ENCODE results near the gene OCA2.
"Not testable (repeated sequence)": the region's sequence is repeated elsewhere in the genome, so short reads cannot be mapped to it uniquely, and the experiment has no call there.

Gene OCA2

GRCh38 chr15:28023422-28023821 lies 75.7 kb downstream of the OCA2 start:
- DNase-seq (ENCODE audit: low read depth), result no peak

DNA sequence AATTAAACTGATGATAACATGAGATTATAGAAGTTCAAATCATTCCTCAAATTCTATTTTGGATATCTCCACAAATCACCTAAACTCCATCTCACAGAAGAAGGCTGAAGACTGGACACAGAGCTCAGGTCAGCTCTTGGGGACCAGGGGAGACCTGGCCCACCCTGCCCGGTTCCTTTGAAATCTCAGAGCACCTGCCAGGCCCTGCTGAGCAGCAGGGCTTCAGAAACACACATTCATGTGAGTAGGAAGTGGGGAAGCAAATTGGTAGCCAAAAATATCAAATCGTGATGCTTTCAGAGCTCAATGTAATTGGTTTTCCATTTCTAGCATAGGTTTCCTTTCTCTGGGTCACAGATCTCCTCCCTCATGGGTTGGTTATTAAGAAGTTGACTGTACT lies 76.2 kb downstream of the OCA2 start:
- DNase-seq (ENCODE audit: low read depth), result no peak

DNA sequence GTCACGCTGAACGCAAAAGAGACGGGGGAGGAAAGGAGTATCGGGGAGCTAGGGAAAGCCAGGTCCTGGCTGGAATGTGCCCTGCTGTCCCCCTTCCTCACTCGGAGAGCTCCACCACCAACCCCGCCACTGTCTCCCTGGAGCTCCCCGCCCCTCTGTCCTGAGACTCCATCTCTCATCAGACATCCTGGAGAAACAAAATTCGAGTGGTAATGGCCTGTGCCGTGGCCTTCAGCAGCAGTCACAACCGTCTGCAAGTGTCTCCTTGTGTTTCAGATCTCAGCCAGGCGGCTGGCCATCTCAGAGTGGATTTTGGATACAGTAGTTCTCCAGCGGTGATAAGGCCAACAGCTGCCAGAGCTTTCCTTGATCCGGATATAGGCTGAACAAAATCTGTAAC lies 76.9 kb downstream of the OCA2 start:
- no peak for DNase-seq (ENCODE audit: low read depth)

GRCh38 chr15:28021281-28022039 lies 77.7 kb downstream of the OCA2 start:
- DNase-seq (ENCODE audit: low read depth), result peak; percentile 0

GRCh38 chr15:28020644-28021043 lies 78.5 kb downstream of the OCA2 start:
- DNase-seq (ENCODE audit: low read depth), result no peak

DNA sequence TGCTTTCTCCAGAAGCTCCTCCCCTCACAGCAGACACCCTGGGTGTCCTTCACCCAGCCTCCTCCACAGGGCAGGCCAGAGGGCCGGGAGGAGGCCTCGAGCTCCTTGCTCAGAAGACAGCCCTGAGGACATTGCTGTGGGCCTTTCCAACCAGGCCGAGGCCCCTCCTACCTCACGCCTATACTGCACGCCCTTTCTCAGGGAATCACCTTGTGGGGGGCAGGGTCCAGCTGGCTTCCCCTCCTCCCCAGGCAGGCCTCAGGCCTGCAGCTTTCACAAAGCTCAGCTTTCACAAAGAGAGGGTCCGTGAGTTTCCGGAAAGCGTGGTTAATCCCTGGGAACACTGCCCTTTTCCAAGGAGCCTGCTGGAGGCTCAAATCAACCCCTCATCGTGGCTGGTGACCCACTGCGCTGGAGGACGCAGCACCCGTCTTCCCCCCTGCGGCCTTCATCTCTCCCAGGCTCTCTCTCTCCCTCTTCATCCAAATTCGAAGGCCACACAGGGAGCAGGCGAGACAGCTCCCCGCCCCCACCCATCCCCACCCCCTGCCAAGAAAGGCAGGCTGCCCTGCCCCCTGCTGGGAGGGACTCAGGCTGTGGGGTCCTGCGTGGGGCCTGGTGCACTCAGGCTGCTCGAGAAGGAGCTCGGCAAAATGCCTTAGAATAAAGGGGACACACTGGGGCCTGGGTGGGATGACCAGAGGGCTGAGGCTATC lies 79.4 kb downstream of the OCA2 start:
- DNase-seq (ENCODE audit: low read depth), result no peak

DNA sequence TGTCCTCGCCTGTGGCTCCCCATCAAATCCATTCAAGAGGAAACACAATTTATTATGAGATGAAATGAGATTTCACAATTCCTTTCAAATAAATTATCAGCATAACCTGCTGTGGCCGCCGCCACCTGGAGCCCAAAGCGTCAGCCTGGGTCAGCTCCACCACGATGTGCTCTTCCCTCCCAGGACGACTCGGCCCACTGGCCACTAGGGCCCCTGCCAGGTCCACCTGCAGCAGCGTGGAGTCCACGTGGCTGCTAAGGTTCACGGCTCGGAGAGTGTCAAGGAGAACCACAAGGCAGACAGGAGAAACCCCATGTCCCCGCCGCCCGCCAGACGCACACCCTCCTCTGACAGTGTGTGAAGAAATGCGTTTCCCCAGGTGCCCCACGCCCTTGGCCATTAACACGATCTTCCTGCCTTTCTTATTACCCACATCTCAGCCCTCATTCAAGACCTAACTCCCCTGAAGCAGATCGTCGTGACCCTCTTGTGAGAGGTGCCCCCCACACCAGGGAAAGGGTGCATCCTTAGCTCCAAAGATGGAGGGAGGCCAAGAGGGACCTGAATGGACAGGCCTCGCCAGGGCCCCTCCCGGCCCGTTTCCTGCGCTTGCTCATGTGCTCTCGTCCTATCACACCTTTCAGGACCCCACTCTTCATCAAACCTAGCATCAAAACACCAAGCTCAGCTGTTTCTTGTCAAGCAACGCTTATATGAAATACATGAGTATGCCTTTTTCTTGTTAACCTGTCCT lies 80.6 kb downstream of the OCA2 start:
- no peak for DNase-seq (ENCODE audit: low read depth)

DNA sequence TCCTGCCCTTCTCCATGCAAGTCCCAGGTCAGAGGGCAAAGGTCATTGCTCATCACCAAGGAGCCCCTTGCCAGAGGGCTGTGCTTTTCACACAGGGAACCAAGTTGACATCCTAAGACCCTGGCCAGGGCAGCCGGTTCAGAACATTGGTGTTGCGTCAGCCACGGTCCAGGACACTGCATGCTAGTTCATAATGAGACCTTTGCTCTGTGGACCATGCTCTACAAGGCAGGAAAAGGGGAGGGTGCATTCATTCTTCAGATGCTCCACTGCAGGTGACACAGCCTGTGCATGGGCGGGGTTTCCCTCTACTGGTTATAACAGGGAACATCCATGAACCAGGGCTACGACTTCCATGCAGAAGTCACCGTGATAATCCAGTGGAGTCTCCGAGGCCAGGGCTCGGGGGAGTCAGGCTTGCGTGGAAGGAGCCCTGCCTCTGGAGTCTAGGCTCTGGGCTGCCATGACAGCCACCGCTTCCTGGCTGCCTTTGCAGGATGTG lies 81.6 kb downstream of the OCA2 start:
- no peak for DNase-seq (ENCODE audit: low read depth)

DNA sequence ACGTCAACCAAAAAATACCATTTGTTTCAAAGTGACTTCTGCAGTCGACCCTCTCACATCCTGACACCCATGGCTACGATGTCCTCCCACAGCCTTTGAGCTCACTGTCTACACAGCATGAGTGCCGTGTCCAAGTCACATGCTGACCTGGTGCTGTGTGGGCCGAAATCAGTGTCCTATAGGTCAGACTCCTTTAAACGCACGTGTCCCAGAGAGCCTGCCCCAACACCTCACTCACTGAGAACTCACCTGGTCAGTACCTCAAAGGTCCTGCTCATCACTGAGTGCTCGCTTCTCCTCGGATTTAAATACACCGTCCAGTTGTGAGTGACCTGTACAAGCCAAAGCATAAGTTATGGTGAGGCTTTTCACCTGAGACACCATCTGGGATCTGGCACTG lies 83.3 kb downstream of the OCA2 start:
- DNase-seq (ENCODE audit: low read depth), result no peak

- DNase-seq (ENCODE audit: low read depth), result no peak
Measured at GRCh38 chr15:28014623-28015200, 84.4 kb downstream of the OCA2 start.

DNA sequence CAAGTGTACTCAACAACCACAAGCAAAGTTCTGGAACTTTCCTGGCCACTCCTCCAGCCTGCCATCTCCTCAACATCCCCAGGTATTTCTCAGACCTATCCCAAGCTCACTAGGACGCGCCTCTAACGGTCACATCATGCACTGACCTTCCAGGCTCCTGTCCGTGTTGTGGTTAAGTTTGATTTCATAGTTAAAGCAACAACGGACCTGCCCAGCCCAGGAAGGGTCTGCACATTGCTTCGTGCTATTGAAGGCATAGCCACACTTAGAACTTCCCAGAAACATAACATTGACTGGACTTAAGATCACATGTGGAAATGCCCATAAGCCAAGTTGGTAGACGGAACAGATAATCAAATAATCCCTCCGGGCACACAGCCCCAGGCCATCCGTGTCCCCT lies 85.1 kb downstream of the OCA2 start:
- DNase-seq (ENCODE audit: low read depth), result no peak

DNA sequence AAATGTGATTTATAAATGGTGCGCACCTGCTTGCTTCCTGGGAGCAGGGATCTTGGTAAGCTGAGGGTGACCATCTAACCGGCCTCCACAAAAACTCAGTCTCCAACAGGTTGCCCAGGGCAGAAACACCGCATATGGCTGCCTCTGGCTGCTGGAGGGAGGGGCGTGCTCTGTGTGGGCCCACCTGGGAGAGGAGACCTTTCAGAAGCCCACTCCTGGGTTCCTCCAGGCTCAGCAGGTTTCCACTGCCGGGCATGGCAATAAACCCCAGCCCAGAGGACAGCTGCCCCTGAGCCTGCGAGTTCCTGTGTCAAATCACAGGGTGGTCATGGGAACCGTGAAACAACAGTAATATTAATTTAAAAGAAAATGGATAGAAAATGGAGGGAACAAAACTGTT lies 85.6 kb downstream of the OCA2 start:
- no peak for DNase-seq (ENCODE audit: low read depth)

DNA sequence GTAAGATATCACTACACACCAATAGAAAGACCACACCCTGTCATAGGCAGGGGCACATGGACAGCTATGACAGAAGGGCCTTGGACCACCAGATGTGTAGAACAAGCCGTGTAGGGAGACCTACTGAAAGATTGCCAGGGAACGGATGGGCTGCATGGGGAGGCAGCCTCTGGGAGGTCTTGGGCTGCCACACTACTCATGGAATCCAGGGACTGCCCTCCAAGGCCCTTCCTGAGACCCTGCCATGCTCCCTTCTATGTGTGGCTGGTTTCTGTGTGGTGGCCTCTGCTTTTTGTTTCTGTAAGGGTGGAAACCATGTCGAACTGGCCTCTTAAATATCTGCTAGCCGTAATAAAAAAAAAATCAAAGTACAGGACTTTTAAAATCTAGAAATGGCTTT lies 86.9 kb downstream of the OCA2 start:
- no peak for DNase-seq (ENCODE audit: low read depth)

DNA sequence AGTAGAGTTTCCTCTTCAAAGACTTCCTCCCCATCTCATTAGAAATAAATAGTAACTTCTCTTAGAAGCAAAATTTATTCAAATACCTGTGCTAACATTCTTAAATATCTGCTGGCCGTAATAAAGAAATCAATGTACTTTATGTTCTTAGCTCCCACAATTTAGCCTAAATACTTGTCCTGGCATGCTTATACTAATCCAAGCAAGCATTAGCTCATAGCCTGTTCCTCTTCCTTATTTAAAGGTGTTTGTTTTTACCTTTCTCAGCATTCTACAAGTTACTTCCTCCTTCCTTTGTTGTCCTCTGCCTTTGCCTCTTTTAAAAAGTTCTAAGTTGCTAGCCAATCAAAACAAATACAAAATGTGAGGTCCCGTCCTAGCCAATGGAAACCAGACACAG lies 90.9 kb downstream of the OCA2 start:
- not testable (repeated sequence) for DNase-seq (ENCODE audit: low read depth)

- no peak for DNase-seq (ENCODE audit: low read depth)
Measured at GRCh38 chr15:28006116-28006905, 92.8 kb downstream of the OCA2 start.

GRCh38 chr15:28005004-28005527 lies 94.0 kb downstream of the OCA2 start:
- no peak for DNase-seq (ENCODE audit: low read depth)

DNA sequence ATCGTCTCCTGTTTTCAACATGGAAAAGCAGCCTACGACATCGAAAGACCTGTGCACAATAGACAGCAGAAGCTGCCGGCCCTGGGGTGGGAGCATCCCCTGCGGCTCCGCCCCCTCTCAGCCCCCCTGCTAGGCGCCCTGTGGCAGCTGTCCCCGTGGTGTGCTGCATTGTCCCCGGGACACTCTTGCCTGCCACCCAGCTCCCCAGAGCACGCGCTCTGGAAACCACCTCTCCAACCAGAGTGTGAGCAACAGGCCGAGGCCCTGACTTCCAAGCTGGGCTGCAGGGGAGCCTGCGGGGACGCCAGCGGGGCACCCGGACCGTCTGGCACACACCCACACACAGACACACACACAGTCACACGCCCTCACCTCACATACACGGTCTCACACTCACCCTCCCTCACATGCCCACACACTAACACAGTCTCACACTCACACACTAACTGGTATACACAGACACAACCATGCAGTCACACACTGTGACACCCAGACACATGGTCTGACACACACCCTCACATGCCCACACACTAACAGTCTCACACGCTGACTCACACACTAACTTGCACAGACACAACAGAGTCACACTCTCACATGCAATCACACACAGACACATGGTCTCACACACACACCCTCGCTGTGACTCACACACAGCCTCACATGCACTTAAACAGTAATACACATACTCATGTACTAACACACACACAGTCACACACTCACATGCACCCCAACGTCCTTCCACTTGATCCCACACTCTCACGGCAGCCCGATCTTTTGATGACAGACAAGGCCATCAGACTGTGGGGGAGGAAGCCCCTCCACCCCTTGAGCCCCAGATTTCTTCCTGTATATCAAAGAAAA lies 94.7 kb downstream of the OCA2 start:
- no peak for DNase-seq (ENCODE audit: low read depth)

DNA sequence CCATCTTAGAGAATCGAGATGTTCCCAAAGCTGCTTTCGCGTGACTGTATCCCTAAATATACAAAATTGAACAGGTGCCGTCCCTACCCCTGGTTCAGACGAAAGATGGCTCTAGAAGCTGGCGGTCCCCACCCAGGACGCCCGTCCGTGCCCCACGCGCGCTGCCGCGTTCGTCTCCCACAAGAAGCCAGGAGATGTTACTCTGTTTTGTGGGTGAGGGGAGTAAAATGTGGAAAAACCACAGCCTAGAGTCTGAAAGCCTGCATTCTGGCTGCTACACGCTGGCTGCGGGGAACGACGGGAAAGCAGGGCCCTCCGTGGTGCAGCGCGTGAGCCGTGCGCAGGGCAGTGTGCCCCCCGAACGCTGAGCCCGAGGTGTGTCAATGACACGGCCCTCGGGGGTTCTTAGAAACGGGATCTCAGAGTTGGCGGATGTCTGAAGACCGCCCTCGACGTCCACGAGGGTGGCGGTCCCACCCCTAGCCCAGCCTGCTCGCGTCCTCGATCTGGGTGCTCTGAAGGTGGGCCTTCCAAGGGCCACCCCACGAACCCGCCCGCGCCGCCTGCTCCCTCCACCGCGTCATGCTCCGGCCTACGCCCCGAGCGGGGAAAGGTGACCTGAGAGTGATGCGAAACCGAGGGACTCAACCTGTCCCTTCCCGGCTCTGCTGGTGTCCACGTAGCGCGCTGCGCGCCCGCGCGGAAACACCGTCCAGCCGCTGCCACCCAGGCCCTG lies 95.6 kb downstream of the OCA2 start:
- no peak for DNase-seq (ENCODE audit: low read depth)

GRCh38 chr15:28002867-28003266 lies 96.2 kb downstream of the OCA2 start:
- no peak for DNase-seq (ENCODE audit: low read depth)
